Measurements from ENCODE around the gene CTNNB1.
A peak's percentile ranks its signal among the peaks of the same experiment; 100 is the strongest.

The CTNNB1 gene

GRCh38 chr3:41198950-41199865 lies at the start of gene CTNNB1:
CTNNB1 (plus strand) TSS chr3:41199505; CDS start chr3:41224069, 24,564 bp downstream.
- H3K36me3 Mint-ChIP-seq = peaks cover 57% of the 10 kb centered on the region
- peak within 1 kb of the TSS; percentile 95 for H3K27ac Mint-ChIP-seq
- peak within 1 kb of the TSS; percentile 87 for H3K4me3 Mint-ChIP-seq
- H3K9me3 Mint-ChIP-seq = no peaks in the 10 kb centered on the region
- peaks cover 34% of the 10 kb centered on the region for H3K4me1 Mint-ChIP-seq
- ATAC-seq = peak; percentile 93
- peak; percentile 85 to 94 for DNase-seq (ENCODE audit: low spot score in 2 of 2)

- ATAC-seq (no peak), DNase-seq (ENCODE audit: low spot score in 2 of 2) (no peak)
- Mint-ChIP-seq H3K4me1 (peaks cover 5% of the 10 kb centered on the region), H3K27ac (no peak overlapping the region), H3K4me3 (no peak overlapping the region), H3K9me3 (no peaks in the 10 kb centered on the region), H3K36me3 (no peaks in the 10 kb centered on the region)
Observed at GRCh38 chr3:41155834-41156233, 43.5 kb upstream of the CTNNB1 start.

GRCh38 chr3:41158947-41159346 lies 40.4 kb upstream of the CTNNB1 start:
- Mint-ChIP-seq H3K4me3 (no peak overlapping the region), H3K27ac (no peak overlapping the region), H3K4me1 (peaks cover 5% of the 10 kb centered on the region), H3K36me3 (no peaks in the 10 kb centered on the region), H3K9me3 (no peaks in the 10 kb centered on the region)
- ATAC-seq (peak; percentile 33), DNase-seq (ENCODE audit: low spot score in 2 of 2) (no peak)

GRCh38 chr3:41159588-41160189 lies 39.6 kb upstream of the CTNNB1 start:
- Mint-ChIP-seq H3K27ac (no peak overlapping the region), H3K9me3 (no peaks in the 10 kb centered on the region), H3K4me1 (peaks cover 5% of the 10 kb centered on the region), H3K36me3 (no peaks in the 10 kb centered on the region), H3K4me3 (no peak overlapping the region)
- ATAC-seq (peak; percentile 87), DNase-seq (ENCODE audit: low spot score in 2 of 2) (no peak)

GRCh38 chr3:41162541-41162940 lies 36.8 kb upstream of the CTNNB1 start:
- Mint-ChIP-seq H3K36me3 (no peaks in the 10 kb centered on the region), H3K9me3 (no peaks in the 10 kb centered on the region), H3K4me1 (peaks cover 11% of the 10 kb centered on the region), H3K27ac (no peak overlapping the region), H3K4me3 (no peak overlapping the region)
- DNase-seq (ENCODE audit: low spot score in 2 of 2) = no peak
- no peak for ATAC-seq

GRCh38 chr3:41163006-41163405 lies 36.3 kb upstream of the CTNNB1 start:
- no peak for DNase-seq (ENCODE audit: low spot score in 2 of 2)
- H3K4me1 Mint-ChIP-seq = peaks cover 15% of the 10 kb centered on the region
- H3K4me3 Mint-ChIP-seq = no peak overlapping the region
- no peaks in the 10 kb centered on the region for H3K9me3 Mint-ChIP-seq
- no peak for ATAC-seq
- H3K27ac Mint-ChIP-seq = no peak overlapping the region
- no peaks in the 10 kb centered on the region for H3K36me3 Mint-ChIP-seq

GRCh38 chr3:41163421-41163820 lies 35.9 kb upstream of the CTNNB1 start:
- H3K27ac Mint-ChIP-seq = no peak overlapping the region
- no peaks in the 10 kb centered on the region for H3K36me3 Mint-ChIP-seq
- peaks cover 16% of the 10 kb centered on the region for H3K4me1 Mint-ChIP-seq
- DNase-seq (ENCODE audit: low spot score in 2 of 2) (no peak), ATAC-seq (no peak)
- no peaks in the 10 kb centered on the region for H3K9me3 Mint-ChIP-seq
- H3K4me3 Mint-ChIP-seq = no peak overlapping the region

- Mint-ChIP-seq H3K9me3 (no peaks in the 10 kb centered on the region), H3K36me3 (no peaks in the 10 kb centered on the region), H3K4me3 (no peak overlapping the region), H3K27ac (no peak overlapping the region), H3K4me1 (peaks cover 11% of the 10 kb centered on the region)
- no peak for DNase-seq (ENCODE audit: low spot score in 2 of 2)
- no peak for ATAC-seq
Observed at GRCh38 chr3:41164777-41165176, 34.5 kb upstream of the CTNNB1 start.

- Mint-ChIP-seq H3K4me3 (no peak overlapping the region), H3K4me1 (peaks cover 11% of the 10 kb centered on the region), H3K36me3 (no peaks in the 10 kb centered on the region), H3K27ac (peak overlapping the region; percentile 21), H3K9me3 (no peaks in the 10 kb centered on the region)
- DNase-seq (ENCODE audit: low spot score in 2 of 2) (no peak), ATAC-seq (peak; percentile 79)
Observed at GRCh38 chr3:41167722-41168497, 31.4 kb upstream of the CTNNB1 start.

GRCh38 chr3:41169023-41169422 lies 30.3 kb upstream of the CTNNB1 start:
- DNase-seq (ENCODE audit: low spot score in 2 of 2) = no peak
- no peak for ATAC-seq
- Mint-ChIP-seq H3K4me3 (no peak overlapping the region), H3K27ac (no peak overlapping the region), H3K4me1 (peaks cover 11% of the 10 kb centered on the region), H3K36me3 (no peaks in the 10 kb centered on the region), H3K9me3 (no peaks in the 10 kb centered on the region)

GRCh38 chr3:41173926-41174885 lies 25.1 kb upstream of the CTNNB1 start:
- no peaks in the 10 kb centered on the region for H3K36me3 Mint-ChIP-seq
- no peaks in the 10 kb centered on the region for H3K9me3 Mint-ChIP-seq
- DNase-seq (ENCODE audit: low spot score in 2 of 2) = no peak
- H3K27ac Mint-ChIP-seq = no peak overlapping the region
- H3K4me3 Mint-ChIP-seq = no peak overlapping the region
- peak; percentile 19 for ATAC-seq
- H3K4me1 Mint-ChIP-seq = no peaks in the 10 kb centered on the region

GRCh38 chr3:41175365-41175764 lies 23.9 kb upstream of the CTNNB1 start:
- Mint-ChIP-seq H3K36me3 (no peaks in the 10 kb centered on the region), H3K27ac (no peak overlapping the region), H3K9me3 (no peaks in the 10 kb centered on the region), H3K4me1 (no peaks in the 10 kb centered on the region), H3K4me3 (no peak overlapping the region)
- DNase-seq (ENCODE audit: low spot score in 2 of 2) (no peak), ATAC-seq (no peak)

GRCh38 chr3:41176596-41176995 lies 22.7 kb upstream of the CTNNB1 start:
- H3K4me1 Mint-ChIP-seq = no peaks in the 10 kb centered on the region
- no peaks in the 10 kb centered on the region for H3K36me3 Mint-ChIP-seq
- H3K4me3 Mint-ChIP-seq = no peak overlapping the region
- H3K9me3 Mint-ChIP-seq = no peaks in the 10 kb centered on the region
- ATAC-seq (no peak), DNase-seq (ENCODE audit: low spot score in 2 of 2) (no peak)
- no peak overlapping the region for H3K27ac Mint-ChIP-seq

GRCh38 chr3:41178576-41178975 lies 20.7 kb upstream of the CTNNB1 start:
- DNase-seq (ENCODE audit: low spot score in 2 of 2) (no peak), ATAC-seq (no peak)
- Mint-ChIP-seq H3K4me1 (no peaks in the 10 kb centered on the region), H3K36me3 (no peaks in the 10 kb centered on the region), H3K9me3 (no peaks in the 10 kb centered on the region), H3K4me3 (no peak overlapping the region), H3K27ac (no peak overlapping the region)

Data from stimulated activated effector memory CD8-positive, alpha-beta T cell treated with anti-CD3 and anti-CD28 coated beads, Interleukin-12 subunit alpha, Interleukin-12 subunit beta, amount 100 ng/mL, for 72 hours (primary cell).